GM04504 (cell line): ENCODE data around the gene PLK3.
"Not testable (repeated sequence)": the region's sequence is repeated elsewhere in the genome, so short reads cannot be mapped to it uniquely, and the experiment has no call there.

Experiments
- DNase-seq: peaks from one replicate; pipeline ENCODE4 v3.0.0-alpha.2; 2012; ENCODE audit warnings: low read depth

Gene PLK3

GRCh38 chr1:44787506-44787905 lies 12.7 kb upstream of the PLK3 start:
- DNase-seq = no peak

GRCh38 chr1:44788120-44788860 lies 11.9 kb upstream of the PLK3 start, which contains the start of gene BEST4:
Gene BEST4 (minus strand): TSS chr1:44788170. CDS start chr1:44787705, 465 bp downstream.
- DNase-seq = no peak

- no peak for DNase-seq
These were observed 9.0 kb upstream of the PLK3 start for GRCh38 chr1:44790968-44791801.

- DNase-seq = no peak
These were observed 7.3 kb upstream of the PLK3 start for GRCh38 chr1:44792736-44793502.

- not testable (repeated sequence) for DNase-seq
These were observed 2.3 kb upstream of the PLK3 start for GRCh38 chr1:44797886-44798285.

- no peak for DNase-seq
These were observed 1.5 kb upstream of the PLK3 start for GRCh38 chr1:44798481-44799365.

- no peak for DNase-seq
These were observed 1.5 kb downstream of the PLK3 start for GRCh38 chr1:44801491-44802305.

- no peak for DNase-seq
These were observed 2.3 kb downstream of the PLK3 start for GRCh38 chr1:44802306-44803061.

- no peak for DNase-seq
These were observed 2.8 kb downstream of the PLK3 start for GRCh38 chr1:44803062-44803311.

GRCh38 chr1:44803312-44804095 lies 3.3 kb downstream of the PLK3 start:
- DNase-seq = no peak

GRCh38 chr1:44805311-44806024 lies 5.3 kb downstream of the PLK3 start:
- no peak for DNase-seq

GRCh38 chr1:44806025-44806703 lies 6.0 kb downstream of the PLK3 start:
- no peak for DNase-seq

- no peak for DNase-seq
These were observed 6.7 kb downstream of the PLK3 start, which contains the start of gene DYNLT4 for GRCh38 chr1:44806704-44807363. Gene DYNLT4 (minus strand): TSS chr1:44807351. CDS start chr1:44806668, 683 bp downstream.

- DNase-seq = peak; percentile 100
These were observed 7.3 kb downstream of the PLK3 start for GRCh38 chr1:44807364-44808062.

GRCh38 chr1:44808063-44808937 lies 8.1 kb downstream of the PLK3 start, which contains the start of gene BTBD19:
Gene BTBD19 (plus strand): TSS chr1:44808523. CDS start chr1:44808821, 298 bp downstream.
- peak; percentile 86 for DNase-seq
